Cortex of kidney (tissue), 1 donor: ENCODE measurements around the gene AGAP1.

Experiments used
- DNase-seq: peaks from one replicate; lab custom pipeline; 2025; lab: John Stamatoyannopoulos, UW

Gene AGAP1

GRCh38 chr2:235999011-235999410 lies 505.2 kb downstream of the AGAP1 start:
- no peak for DNase-seq

- DNase-seq = no peak
These were observed 507.5 kb downstream of the AGAP1 start for GRCh38 chr2:236001166-236001828.

GRCh38 chr2:236001854-236002253 lies 508.0 kb downstream of the AGAP1 start:
- no peak for DNase-seq

- no peak for DNase-seq
These were observed 514.2 kb downstream of the AGAP1 start for GRCh38 chr2:236008006-236008405.

GRCh38 chr2:236008857-236009256 lies 515.0 kb downstream of the AGAP1 start:
- no peak for DNase-seq

GRCh38 chr2:236010920-236011685 lies 517.3 kb downstream of the AGAP1 start:
- no peak for DNase-seq

GRCh38 chr2:236012155-236012554 lies 518.3 kb downstream of the AGAP1 start:
- no peak for DNase-seq

- DNase-seq = no peak
These were observed 520.7 kb downstream of the AGAP1 start for GRCh38 chr2:236014408-236015131.

GRCh38 chr2:236015171-236015570 lies 521.3 kb downstream of the AGAP1 start:
- DNase-seq = no peak

GRCh38 chr2:236016496-236016895 lies 522.7 kb downstream of the AGAP1 start:
- no peak for DNase-seq

- DNase-seq = no peak
These were observed 523.6 kb downstream of the AGAP1 start for GRCh38 chr2:236017446-236017845.

- no peak for DNase-seq
These were observed 525.6 kb downstream of the AGAP1 start for GRCh38 chr2:236019434-236019833.

GRCh38 chr2:236021499-236022057 lies 527.7 kb downstream of the AGAP1 start:
- no peak for DNase-seq

- no peak for DNase-seq
These were observed 528.3 kb downstream of the AGAP1 start for GRCh38 chr2:236022128-236022527.

- DNase-seq = no peak
These were observed 532.0 kb downstream of the AGAP1 start for GRCh38 chr2:236025892-236026291.

- no peak for DNase-seq
These were observed 533.0 kb downstream of the AGAP1 start for GRCh38 chr2:236026841-236027240.

- no peak for DNase-seq
These were observed 534.2 kb downstream of the AGAP1 start for GRCh38 chr2:236028066-236028465.

- no peak for DNase-seq
These were observed 539.6 kb downstream of the AGAP1 start for GRCh38 chr2:236033462-236033861.

- DNase-seq = no peak
These were observed 541.1 kb downstream of the AGAP1 start for GRCh38 chr2:236034974-236035373.

- DNase-seq = no peak
These were observed 542.2 kb downstream of the AGAP1 start for GRCh38 chr2:236036045-236036444.

- DNase-seq = no peak
These were observed 544.3 kb downstream of the AGAP1 start for GRCh38 chr2:236038096-236038495.

GRCh38 chr2:236040600-236041328 lies 546.9 kb downstream of the AGAP1 start:
- DNase-seq = no peak
